Inflammatory macrophage (primary cell): ENCODE results near the gene LRBA.
"Not testable (repeated sequence)": the region's sequence is repeated elsewhere in the genome, so short reads cannot be mapped to it uniquely, and the experiment has no call there.

Experiments used
- DNase-seq, 2 donors: peaks; one replicate each; pipeline ENCODE4 v3.0.0-alpha.2; 2020 to 2022

Gene LRBA

DNA sequence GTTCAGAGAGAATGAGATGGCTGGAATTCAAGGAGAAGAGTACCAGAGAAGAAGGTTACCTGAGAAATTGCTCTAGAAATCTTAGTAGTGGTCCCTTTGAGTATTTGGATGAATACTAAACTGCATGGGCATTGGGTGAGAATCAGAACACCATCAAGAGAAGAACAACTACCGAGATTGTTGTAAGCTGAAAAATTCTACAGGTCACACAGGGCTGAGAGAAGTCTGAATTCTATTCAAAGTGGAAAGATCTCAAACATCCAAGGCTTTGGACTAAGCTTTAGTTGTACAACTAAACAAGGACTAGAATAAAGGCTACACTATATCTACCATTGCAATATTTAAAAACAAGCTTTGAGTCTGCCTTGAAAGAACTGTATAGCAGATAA, 40.8 kb downstream of the LRBA start:
- no peak for DNase-seq

DNA sequence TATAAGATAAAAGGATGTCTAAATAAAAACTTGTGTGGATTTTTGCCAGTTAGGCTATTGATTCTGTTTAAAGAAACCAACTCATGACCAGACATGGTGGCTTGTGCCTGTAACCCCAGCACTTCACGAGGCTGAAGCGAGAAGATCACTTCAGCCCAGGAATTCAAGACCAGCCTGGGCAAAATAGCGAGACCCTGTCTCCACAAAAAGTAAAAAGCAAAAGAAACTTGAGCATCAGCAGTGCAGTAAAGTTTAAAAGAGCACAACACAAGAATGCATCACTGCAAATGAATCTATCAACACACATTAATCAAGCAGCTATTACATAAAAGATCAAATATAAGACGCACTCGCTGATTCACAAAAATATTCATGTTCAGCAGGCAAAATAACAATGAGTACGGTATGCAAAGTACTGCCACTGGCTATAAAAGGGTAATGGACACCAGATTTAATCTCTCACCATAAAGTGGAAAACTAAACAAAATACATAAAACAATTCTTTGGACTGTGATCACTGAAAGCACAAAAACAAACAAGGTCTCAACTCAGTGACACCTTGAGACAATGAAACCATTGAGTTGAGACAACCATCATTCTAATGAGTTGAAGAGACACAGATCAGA, 41.3 kb downstream of the LRBA start:
- DNase-seq: no peak

DNA sequence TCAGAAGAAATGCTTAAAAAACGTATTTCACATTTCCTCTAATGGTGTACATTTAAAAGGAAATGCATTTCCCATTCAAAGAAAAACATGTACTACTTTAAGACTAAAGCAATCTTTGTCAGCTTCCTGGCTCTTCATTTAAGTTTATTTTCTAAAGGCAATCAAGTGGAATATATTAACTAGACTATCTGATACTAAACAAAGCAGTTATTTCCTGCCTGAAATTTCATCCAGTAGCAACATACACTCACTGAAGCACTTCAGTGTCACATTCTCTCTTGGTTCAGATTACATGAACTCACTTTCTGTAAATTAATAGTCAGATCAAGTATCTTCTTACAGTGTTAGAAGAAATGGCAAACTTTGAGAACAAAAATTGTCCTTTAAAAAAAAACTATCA, 42.5 kb downstream of the LRBA start:
- no peak for DNase-seq

DNA sequence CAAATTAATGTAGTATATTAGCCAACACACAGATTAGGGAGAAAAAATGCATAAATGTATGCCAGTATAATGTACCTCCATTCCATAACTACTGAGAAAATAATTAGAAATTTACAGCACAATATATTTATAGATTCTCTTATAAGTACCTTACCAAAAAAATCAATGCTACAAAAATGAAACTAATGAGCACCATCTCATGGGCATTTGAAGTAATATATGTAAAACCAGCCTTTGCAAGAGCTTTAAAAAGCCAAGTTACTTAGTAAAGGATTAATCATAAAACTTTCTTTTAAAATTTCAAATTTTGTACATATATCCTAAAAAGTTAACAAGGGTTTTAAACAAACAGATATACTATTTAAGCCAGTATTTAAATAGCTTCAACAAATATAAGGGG, 43.2 kb downstream of the LRBA start:
- no peak for DNase-seq

DNA sequence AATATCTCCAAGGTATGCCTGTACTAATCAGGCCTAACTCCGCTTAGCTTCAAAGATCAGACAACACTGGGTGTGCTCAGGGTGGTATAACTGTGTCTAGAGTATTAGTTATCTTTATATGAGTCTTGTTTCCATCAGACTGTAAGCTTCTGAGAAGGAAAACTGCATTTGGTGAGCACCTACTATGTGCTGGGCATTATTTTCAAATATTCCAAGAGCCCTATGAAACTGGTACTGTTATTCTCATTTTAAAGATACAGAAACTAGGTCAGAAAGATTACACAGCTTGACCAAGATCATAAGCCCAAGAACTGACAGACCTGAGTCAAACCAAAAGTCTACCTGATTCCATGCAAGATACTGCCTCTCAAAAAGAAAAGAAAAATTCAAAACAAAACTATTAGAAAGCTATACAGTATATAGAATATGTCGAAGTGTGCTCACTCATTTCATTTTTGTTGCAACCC, 44.4 kb downstream of the LRBA start:
- no peak for DNase-seq

DNA sequence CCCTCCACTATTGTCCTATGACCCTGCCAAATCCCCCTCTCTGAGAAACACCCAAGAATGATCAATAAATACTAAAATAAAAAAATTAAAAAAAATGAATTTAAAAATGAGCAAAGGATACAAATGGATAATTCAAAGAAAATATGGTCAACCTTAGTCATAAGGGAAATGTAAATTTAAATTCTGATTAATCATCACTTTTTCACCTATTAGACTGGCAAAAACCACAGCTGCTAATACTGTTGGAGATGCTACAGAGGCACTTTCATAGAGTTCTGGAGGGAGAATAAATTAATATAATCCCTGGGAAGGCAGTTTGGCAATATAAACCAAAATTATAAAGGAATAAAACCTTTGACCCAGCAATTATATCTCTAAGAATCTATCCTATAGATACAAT, 50.3 kb downstream of the LRBA start:
- DNase-seq: no peak

DNA sequence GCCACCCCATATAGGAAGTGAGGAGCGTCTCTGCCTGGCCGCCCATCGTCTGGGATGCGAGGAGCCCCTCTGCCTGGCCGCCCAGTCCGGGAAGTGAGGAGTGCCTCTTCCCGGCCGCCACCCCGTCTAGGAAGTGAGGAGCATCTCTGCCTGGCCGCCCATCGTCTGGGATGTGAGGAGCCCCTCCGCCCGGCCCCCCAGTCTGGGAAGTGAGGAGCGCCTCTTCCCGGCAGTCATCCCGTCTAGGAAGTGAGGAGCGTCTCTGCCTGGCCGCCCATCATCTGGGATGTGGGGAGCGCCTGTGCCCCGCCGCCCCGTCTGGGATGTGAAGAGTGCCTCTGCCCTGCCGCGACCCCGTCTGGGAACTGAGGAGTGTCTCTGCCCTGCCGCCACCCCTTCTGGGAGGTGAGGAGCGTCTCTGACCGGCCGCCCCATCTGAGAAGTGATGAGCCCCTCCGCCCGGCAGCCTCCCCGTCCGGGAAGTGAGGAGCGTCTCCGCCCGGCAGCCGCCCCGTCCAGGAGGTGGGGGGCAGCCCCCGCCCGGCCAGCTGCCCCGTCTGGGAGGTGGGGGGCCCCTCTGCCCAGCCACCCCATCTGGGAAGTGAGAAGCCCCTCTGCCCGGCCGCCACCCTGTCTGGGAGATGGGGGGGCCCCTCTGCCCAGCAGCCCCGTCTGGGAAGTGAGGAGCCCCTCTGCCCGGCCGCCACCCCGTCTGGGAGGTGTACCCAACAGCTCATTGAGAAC, 51.3 kb downstream of the LRBA start:
- not testable (repeated sequence) for DNase-seq

DNA sequence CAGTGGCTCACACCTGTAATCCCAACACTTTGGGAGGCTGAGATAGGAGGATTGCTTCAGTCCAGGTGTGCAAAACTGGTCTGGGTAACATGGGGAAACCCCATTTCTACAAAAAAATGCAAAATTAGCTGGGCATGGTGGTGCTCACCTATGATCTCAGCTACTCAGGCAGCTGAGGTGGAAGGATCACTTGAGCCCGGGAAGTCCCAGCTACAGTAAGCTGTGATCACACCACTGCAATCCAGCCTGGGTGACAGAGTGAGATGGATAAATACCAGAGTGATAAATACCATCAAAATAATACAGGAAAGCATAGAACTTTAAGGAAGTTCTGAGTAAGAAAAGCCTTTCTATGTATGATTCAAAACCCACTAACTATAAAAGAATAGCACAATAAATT, 52.8 kb downstream of the LRBA start:
- no peak for DNase-seq

DNA sequence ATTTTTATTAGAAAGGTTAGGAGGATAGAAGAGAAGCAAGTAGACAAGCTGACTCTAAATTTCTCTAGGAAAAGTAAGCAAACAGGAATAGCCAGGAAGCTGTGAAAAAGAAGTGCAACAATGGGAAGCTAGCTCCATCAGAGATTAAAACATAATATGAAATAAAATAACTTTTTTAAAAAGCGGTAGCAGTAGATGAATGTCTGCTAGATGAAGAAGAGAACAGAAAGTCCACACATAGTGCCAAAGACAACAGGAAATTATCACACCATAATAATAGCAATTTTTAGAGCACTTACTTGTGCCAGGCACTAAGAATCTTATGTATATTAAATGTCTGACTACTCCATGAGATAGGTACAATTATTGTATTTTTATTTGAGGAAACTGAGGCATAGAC, 53.5 kb downstream of the LRBA start:
- DNase-seq: no peak

DNA sequence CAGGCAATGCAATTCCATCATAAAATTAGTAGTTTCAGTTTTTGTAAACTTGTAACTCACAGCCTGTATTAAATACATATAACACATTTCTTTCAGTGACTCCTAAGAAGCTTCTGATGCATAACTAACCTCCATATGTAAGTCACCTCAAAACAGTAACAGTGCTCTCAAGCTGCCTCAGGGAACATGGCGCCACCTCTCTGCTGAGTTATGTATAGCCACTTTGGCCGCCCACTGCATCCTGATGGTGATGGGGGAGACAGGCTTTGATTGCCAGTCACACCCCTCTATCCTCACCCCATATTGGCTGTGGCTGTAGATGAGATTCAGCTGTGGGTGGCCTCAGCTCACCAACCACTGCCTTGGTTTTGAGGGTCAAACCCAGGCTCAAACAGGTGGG, 54.3 kb downstream of the LRBA start:
- DNase-seq: peak; percentile 43 to 46

DNA sequence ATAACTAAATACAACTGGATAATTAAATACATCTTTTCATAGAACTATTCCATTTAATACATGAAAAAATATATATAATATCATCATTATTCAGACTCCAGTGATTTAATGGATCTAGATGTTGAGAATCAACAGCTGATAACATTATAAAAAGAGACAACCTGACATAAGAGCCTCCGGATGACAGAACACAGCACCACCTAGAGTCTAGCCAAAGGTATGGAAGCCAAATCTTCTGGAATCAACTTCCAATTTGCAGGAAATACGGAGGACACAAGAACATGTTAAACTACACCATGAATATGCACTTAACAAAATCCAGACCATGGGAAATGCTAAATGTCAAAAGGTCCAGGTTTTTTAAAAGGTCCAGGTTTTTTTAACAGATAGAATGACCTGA, 55.0 kb downstream of the LRBA start:
- DNase-seq: peak; percentile 19 to 28

DNA sequence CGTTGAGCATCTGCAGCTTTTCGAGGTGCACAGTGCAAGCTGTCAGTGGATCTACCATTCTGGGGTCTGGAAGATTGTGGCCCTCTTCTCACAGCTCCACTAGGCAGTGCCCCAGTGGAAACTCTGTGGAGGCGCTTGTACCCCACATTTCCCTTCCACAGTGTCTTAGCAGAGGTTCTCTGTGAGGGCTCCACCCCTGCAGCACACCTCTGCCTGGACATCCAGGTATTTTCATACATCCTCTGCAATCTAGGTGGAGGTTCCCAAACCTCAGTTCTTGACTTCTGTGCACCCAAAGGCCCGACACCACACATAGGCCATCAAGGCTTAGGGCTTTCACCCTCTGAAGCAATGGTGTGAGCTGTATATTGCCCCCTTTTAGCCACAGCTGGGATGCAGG, 57.1 kb downstream of the LRBA start:
- DNase-seq: not testable (repeated sequence)

DNA sequence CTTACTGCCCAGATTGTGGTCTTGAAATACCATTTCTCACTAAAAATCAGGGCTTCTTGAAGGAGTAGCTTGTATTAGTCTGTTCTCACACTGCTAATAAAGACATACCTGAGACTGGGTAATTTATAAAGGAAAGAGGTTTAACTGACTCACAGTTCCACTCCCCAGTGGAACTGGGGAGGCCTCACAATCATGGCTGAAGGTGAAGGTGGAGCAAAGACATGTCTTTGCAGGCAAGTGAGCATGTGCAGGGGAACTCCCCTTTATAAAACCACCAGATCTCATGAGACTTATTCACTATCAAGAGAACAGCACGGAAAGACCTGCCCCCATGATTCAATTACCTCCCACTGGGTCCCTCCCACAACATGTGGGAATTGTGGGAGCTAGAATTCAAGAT, 58.0 kb downstream of the LRBA start:
- not testable (repeated sequence) for DNase-seq

DNA sequence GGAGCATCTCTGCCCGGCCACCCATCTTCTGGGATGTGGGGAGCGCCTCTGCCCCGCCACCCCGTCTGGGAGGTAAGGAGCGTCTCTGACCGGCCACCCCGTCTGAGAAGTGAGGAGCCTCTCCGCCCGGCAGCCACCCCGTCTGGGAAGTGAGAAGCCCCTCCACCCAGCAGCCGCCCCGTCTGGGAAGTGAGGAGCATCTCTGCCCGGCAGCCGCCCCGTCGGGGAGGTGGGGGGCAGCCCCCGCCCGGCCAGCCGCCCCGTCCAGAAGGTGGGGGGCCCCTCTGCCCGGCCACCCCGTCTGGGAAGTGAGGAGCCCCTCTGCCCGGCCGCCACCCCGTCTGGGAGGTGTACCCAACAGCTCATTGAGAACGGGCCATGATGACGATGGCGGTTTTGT, 61.2 kb downstream of the LRBA start:
- not testable (repeated sequence) for DNase-seq

DNA sequence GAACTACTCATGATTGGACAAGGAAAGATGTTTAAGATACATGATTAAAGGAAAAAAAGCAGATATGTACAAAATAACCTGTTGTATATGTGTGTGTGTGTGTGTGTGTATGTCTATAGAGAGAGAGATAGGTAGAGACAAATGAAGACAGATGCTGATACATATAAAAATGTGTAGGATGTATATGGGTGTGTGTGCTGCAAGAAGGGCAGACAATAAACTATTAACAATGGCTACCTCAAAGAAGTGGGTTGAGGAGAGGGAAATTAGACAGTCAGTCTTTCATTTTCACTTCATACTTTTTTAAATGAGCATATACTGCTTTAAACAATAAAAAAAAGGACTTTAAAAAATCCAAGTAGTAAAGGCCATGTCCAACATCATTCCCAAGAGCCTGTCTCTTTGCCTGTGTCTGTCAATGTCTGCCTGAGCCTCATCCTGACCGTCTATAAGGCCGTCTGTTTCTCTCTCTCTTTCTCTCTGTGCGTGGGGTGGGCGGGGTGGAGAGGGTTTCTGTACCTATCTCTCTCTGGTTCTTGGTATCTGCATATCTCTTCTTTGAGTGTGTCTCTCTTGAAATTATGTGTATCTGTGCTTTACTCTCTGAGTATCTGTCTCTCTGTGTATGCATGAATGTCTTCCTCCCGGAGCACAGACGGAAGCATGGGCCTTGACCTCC, 62.8 kb downstream of the LRBA start:
- DNase-seq: no peak

DNA sequence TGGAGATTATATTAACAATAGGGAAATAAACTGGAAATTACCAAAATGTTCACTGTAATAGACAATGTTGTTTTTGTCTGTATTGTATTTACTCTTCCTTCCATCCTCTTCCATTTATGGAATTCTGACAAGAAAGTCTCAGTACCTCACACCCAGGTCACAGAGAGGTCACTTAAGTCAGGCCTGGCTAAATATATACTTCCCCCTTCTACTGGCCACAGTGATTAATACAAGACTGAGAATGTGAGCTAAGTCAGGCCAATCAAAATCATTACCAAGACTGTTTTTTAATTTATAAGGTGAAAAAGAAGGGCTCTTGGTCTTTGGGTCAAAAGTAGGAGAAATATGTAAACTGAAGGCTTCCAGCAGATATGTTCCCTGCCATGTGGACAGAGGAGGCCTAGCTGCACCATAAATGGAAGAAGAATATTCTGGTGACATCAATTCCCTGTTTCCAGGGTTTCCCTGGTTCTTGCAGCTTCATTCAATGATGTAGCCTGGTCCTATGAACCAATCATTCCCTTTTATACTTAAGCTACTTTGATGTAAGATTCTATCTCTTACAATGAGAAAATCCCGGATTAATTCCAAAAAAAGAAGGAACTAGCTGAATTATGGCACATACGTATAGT, 64.3 kb downstream of the LRBA start:
- DNase-seq: peak; percentile 42 to 46

DNA sequence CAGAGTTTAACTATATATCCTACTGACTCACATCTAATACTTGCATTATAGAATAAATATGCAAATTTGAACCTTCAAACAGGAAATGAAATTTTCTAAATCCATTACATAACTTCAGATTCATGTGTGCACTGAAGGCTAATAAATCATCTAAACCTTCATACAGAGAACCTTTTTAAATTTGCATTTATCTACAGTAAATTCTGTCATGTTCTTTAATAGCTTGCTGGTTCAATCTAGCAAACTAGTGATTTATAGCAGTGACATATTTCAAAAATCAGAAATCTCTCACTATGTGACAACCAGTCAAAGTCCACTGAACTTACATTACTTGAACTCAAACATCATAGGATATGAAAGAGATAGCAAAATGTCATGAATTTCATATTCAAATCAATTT, 65.1 kb downstream of the LRBA start:
- no peak for DNase-seq

DNA sequence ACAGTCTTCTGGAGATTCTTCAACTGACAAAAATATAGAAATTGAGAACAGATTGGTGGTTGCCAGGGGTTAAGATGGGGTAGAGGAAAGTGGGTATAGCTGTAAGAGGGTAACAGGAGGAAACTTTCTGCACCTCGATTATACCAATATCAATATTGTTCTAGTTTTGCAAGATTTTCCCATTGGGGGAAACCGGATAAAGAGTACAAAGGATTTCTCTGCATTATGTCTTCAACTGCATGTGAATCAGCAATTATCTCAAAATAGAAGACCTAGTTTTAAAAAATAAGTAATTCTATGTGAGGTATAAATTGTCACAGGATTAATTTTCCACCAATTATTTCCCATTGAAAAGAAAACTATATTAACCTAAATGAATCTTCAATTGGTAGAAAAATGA, 65.7 kb downstream of the LRBA start:
- DNase-seq: no peak

DNA sequence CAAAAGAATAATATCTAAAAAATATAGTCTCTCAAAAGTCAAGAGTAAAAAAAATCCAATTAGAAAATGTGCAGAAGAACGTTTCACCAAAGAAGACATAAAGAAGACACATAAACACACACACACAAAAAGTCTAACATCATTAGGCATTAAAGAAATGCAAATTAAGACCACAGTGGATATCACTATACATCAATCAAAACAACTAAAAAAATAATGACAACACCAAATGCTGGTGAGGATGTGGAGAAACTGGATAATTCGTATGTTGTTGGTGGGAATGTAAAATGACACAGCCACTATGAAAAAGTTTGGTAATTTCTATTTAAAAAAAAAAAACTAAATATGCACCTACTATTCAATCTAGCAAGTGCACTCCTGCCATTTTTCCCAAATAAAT, 66.4 kb downstream of the LRBA start:
- no peak for DNase-seq

DNA sequence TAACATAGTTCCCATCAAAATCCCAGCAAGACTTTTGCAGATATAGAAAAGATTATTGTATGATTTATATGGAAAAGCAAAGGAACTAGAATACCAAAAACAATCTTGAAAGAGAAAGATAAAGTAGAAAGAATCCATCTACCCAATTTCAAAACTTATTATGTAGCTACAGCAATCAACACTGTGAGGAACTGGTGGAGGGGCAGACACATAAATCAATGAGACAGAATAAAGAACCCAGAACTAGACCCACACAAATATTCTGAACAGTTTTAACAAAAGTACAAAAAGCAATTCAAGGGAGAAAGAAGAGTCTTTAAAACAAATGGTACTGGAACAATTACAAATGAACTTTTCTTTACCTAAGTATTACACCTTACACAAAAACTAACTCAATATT, 67.0 kb downstream of the LRBA start:
- DNase-seq: no peak

DNA sequence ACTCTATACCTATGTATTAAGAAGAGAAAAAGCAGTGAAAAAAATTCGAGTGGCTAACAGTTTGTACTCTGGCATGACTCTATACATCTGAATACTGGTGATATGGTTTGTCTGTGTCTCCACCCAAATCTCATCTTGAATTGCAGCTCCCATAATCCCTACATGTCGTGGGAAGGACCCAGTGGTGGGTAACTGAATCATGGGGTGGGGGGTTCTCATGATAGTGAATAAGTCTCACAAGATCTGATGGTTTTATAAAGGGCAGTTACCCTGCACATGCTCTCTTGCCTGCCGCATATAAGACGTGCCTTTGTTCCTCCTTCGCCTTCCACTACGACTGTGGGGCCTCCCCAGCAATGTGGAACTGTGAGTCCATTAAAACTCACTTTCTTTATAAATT, 70.4 kb downstream of the LRBA start:
- peak; percentile 9 to 32 for DNase-seq

DNA sequence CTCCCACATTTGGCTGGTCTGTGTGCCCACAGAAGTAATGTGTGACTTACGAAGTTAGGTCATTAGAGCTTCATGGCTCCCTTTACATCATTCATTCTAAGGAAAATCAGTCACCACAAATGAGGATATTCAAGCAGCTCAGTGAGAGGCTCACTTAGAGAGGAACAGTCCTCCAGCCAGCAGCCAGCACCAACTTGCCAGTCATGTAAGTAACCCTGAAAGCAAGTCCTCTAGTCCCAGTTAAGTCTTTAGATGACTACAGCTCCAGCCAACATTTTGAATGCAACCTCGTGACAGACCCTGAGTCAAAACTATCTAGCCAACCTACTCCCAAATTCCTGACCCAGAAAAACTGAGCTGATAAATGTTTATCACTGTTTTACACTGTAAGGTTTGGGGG, 71.3 kb downstream of the LRBA start:
- DNase-seq: peak; percentile 66 to 73

DNA sequence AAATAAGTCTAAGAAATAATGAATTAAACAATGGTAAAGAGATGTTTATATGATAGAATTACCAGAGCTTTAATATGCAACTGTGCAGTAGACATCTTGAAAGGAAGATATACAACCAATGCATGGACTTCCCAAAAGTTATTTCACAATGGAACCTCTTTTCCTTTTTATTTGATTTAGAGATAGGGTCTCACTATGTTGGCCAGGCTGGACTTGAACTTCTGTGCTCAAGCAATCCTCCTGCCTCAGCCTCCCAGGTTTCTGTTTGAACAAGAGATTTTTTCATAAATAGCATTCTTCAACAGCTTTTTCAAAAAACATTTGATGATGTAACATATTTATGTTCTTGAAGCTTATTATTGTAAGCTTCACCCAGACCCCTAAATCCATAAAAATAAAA, 72.0 kb downstream of the LRBA start:
- DNase-seq: no peak

DNA sequence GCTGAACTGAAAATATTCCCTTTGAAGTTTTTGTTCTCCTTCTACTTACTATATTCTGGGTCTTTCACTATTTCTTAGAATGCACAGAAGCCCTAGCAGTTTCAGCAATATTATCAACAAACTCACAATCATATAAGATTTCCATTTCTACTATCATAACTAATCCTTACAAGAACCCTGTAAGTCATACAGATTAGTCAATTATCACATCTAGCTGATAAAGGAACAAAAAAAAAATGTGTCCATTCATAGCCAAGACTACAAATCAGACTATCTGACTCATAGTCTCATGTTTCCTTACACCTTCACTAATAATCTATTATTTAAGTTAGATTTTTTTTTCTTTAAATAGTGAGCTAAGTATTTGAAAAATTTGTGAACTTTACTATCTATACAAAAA, 72.5 kb downstream of the LRBA start:
- no peak for DNase-seq
